HUES6 (cell line): ENCODE measurements around the gene MDGA2.
"Not testable (repeated sequence)": the region's sequence is repeated elsewhere in the genome, so short reads cannot be mapped to it uniquely, and the experiment has no call there.

ENCODE experiments used
- H3K27ac ChIP-seq: 2 replicates; pipeline ENCODE4 v1.7.0; 2013; ENCODE audit warnings: low read depth, mild to moderate bottlenecking, low read length, inconsistent platforms
- H3K27me3 ChIP-seq: 2 replicates; pipeline ENCODE4 v1.6.1; 2013; ENCODE audit warnings: low read length; ENCODE audit not compliant: control insufficient read depth, insufficient read depth
- H3K36me3 ChIP-seq: 2 replicates; pipeline ENCODE4 v1.6.1; 2013; ENCODE audit warnings: low read length; ENCODE audit not compliant: control insufficient read depth, insufficient read depth
- H3K4me1 ChIP-seq: 2 replicates; pipeline ENCODE4 v1.6.1; 2013; ENCODE audit warnings: low read length; ENCODE audit not compliant: control insufficient read depth, insufficient read depth
- H3K4me3 ChIP-seq: 2 replicates; pipeline ENCODE4 v1.5.1; 2013; ENCODE audit warnings: low read depth, low read length
- H3K9ac ChIP-seq: one replicate; pipeline ENCODE4 v1.6.1; 2013; ENCODE audit warnings: mild to moderate bottlenecking, low read length
- H3K9me3 ChIP-seq: 2 replicates; pipeline ENCODE4 v1.6.1; 2013; ENCODE audit warnings: low read depth, low read length; ENCODE audit not compliant: control insufficient read depth, insufficient read depth

Gene MDGA2

GRCh38 chr14:47252802-47253201, 422.6 kb downstream of the MDGA2 start:
- Histone ChIP-seq H3K9ac (no peak overlapping the region), H3K4me1 (no peaks in the 10 kb centered on the region), H3K9me3 (peaks cover 25% of the 10 kb centered on the region), H3K27me3 (no peaks in the 10 kb centered on the region), H3K36me3 (no peaks in the 10 kb centered on the region), H3K4me3 (no peak overlapping the region), H3K27ac (no peak overlapping the region)

- Histone ChIP-seq H3K9me3 (no peaks in the 10 kb centered on the region), H3K4me3 (no peak overlapping the region), H3K9ac (no peak overlapping the region), H3K36me3 (no peaks in the 10 kb centered on the region), H3K4me1 (no peaks in the 10 kb centered on the region), H3K27ac (no peak overlapping the region), H3K27me3 (no peaks in the 10 kb centered on the region)
Observed at GRCh38 chr14:47246367-47246766, 429.0 kb downstream of the MDGA2 start.

- not testable (repeated sequence) for H3K27me3 ChIP-seq, H3K27ac ChIP-seq, H3K36me3 ChIP-seq, H3K9ac ChIP-seq, H3K4me1 ChIP-seq, H3K9me3 ChIP-seq, H3K4me3 ChIP-seq
Observed at GRCh38 chr14:47242579-47242978, 432.8 kb downstream of the MDGA2 start.

- Histone ChIP-seq H3K4me1 (0 out of 2 replicates have a peak, but pooled peaks cover 7% of the 10 kb centered on the region), H3K36me3 (no peaks in the 10 kb centered on the region), H3K9me3 (no peaks in the 10 kb centered on the region), H3K4me3 (no peak overlapping the region), H3K27ac (no peak overlapping the region), H3K27me3 (no peaks in the 10 kb centered on the region), H3K9ac (no peak overlapping the region)
Observed at GRCh38 chr14:47240748-47241437, 434.5 kb downstream of the MDGA2 start.

GRCh38 chr14:47235619-47236018, 439.8 kb downstream of the MDGA2 start:
- 0 out of 2 replicates have a peak, but pooled peaks cover under 1% of the 10 kb centered on the region for H3K4me1 ChIP-seq
- H3K36me3 ChIP-seq, result no peaks in the 10 kb centered on the region
- H3K27ac ChIP-seq, result no peak overlapping the region
- no peak overlapping the region for H3K9ac ChIP-seq
- no peak overlapping the region for H3K4me3 ChIP-seq
- H3K27me3 ChIP-seq, result no peaks in the 10 kb centered on the region
- H3K9me3 ChIP-seq, result no peaks in the 10 kb centered on the region

GRCh38 chr14:47226877-47227520, 448.4 kb downstream of the MDGA2 start:
- H3K4me3 ChIP-seq, result no peak overlapping the region
- H3K4me1 ChIP-seq, result no peaks in the 10 kb centered on the region
- H3K27ac ChIP-seq, result no peak overlapping the region

GRCh38 chr14:47223656-47224055, 451.7 kb downstream of the MDGA2 start:
- Histone ChIP-seq H3K36me3 (no peaks in the 10 kb centered on the region), H3K27ac (no peak overlapping the region), H3K9me3 (peaks cover 8% of the 10 kb centered on the region; the same call in 1 of the 2 replicates), H3K27me3 (no peaks in the 10 kb centered on the region), H3K4me1 (no peaks in the 10 kb centered on the region), H3K9ac (no peak overlapping the region), H3K4me3 (no peak overlapping the region)

More at GRCh38 chr14:47226877-47227520, 448.4 kb downstream of the MDGA2 start:
- no peaks in the 10 kb centered on the region for H3K27me3 ChIP-seq
- no peaks in the 10 kb centered on the region for H3K36me3 ChIP-seq
- H3K9ac ChIP-seq, result no peak overlapping the region
- H3K9me3 ChIP-seq, result peaks cover 8% of the 10 kb centered on the region; the same call in 1 of the 2 replicates

- H3K9me3 ChIP-seq, result peaks cover 8% of the 10 kb centered on the region; the same call in 1 of the 2 replicates
Observed at GRCh38 chr14:47220096-47220495, 455.3 kb downstream of the MDGA2 start.

GRCh38 chr14:47211263-47211662, 464.1 kb downstream of the MDGA2 start:
- Histone ChIP-seq H3K4me1 (no peaks in the 10 kb centered on the region; the same call in 1 of the 2 replicates), H3K4me3 (no peak overlapping the region), H3K9me3 (no peaks in the 10 kb centered on the region), H3K27me3 (no peaks in the 10 kb centered on the region), H3K9ac (no peak overlapping the region), H3K36me3 (no peaks in the 10 kb centered on the region), H3K27ac (no peak overlapping the region)

More at GRCh38 chr14:47220096-47220495, 455.3 kb downstream of the MDGA2 start:
- Histone ChIP-seq H3K9ac (no peak overlapping the region), H3K4me3 (no peak overlapping the region), H3K27ac (no peak overlapping the region), H3K27me3 (no peaks in the 10 kb centered on the region), H3K36me3 (no peaks in the 10 kb centered on the region), H3K4me1 (no peaks in the 10 kb centered on the region)

GRCh38 chr14:47210099-47210498, 465.3 kb downstream of the MDGA2 start:
- Histone ChIP-seq H3K9ac (no peak overlapping the region), H3K9me3 (no peaks in the 10 kb centered on the region), H3K36me3 (no peaks in the 10 kb centered on the region), H3K4me3 (no peak overlapping the region), H3K27ac (no peak overlapping the region), H3K27me3 (no peaks in the 10 kb centered on the region), H3K4me1 (no peaks in the 10 kb centered on the region; the same call in 1 of the 2 replicates)

GRCh38 chr14:47208434-47208833, 467.0 kb downstream of the MDGA2 start:
- no peak overlapping the region for H3K9ac ChIP-seq
- H3K36me3 ChIP-seq, result no peaks in the 10 kb centered on the region
- H3K9me3 ChIP-seq, result no peaks in the 10 kb centered on the region
- no peak overlapping the region for H3K27ac ChIP-seq
- no peaks in the 10 kb centered on the region for H3K27me3 ChIP-seq
- H3K4me1 ChIP-seq, result no peaks in the 10 kb centered on the region; the same call in 1 of the 2 replicates
- H3K4me3 ChIP-seq, result no peak overlapping the region
